ENCODE results near the gene OR5M3.

OR5M3 gene

DNA sequence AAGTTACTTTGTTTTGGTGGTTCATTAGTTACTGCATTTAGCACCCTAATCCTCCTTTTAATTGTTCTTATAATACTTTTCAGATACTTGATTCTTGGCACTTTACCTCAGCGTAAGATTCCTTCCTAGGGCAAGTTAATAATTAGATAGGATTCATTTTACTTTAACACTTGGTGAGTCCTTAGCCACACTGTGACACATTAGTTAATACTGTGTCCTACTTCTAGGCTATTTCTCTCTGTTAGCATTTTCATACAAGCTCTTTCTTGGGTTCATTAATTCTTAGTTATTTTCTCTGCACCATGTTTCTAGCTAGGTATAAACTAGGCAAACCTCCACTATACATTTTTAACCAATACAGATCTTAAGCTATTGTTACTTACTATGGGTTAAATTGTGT is 16.1 kb downstream of the OR5M3 start:
- no peak for ATAC-seq
- TF ChIP-seq CSDC2 (CRISPR knock-in tag; IDR thresholded peaks at IDR 0.05) = no peak
- TF ChIP-seq GLIS3 (CRISPR knock-in tag; IDR thresholded peaks at IDR 0.05) = no peak
- TF ChIP-seq ESRRG (CRISPR knock-in tag; IDR thresholded peaks at IDR 0.05) = no peak
- no peak for TF ChIP-seq TOX (CRISPR knock-in tag; IDR thresholded peaks at IDR 0.05; ENCODE audit: borderline replicate concordance)
- TF ChIP-seq PPARA (CRISPR knock-in tag; IDR thresholded peaks at IDR 0.05; ENCODE audit: borderline replicate concordance) = no peak
- TF ChIP-seq RARB (CRISPR knock-in tag; IDR thresholded peaks at IDR 0.05) = no peak
- TF ChIP-seq OSR1 (CRISPR knock-in tag; IDR thresholded peaks at IDR 0.05) = no peak

DNA sequence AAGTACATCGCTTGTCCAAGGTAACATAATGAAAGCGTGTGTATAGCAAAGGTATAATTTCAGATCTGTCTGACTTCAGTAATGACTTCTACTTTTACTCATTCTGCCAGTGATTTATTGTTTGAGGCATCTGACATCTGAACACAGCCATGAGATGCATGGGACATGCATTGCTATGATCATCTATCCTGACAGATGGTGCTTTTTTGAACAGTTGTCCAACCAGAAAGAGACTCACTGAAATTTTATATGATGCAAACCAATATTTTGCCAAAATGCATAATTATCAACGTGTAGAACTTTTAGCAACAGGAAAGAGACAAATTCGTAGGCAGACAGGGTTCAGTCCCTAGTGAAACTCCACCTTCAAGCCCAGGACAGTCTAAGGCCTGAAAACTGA is 19.6 kb downstream of the OR5M3 start:
- no peak for ATAC-seq
- TF ChIP-seq TOX (CRISPR knock-in tag; IDR thresholded peaks at IDR 0.05; ENCODE audit: borderline replicate concordance) (no peak), OSR1 (CRISPR knock-in tag; IDR thresholded peaks at IDR 0.05) (no peak), ZFP3 (CRISPR knock-in tag; IDR thresholded peaks at IDR 0.05) (no peak), CSDC2 (CRISPR knock-in tag; IDR thresholded peaks at IDR 0.05) (no peak), PPARA (CRISPR knock-in tag; IDR thresholded peaks at IDR 0.05; ENCODE audit: borderline replicate concordance) (no peak), ISL1 (CRISPR knock-in tag; IDR thresholded peaks at IDR 0.05) (no peak), ZC3H10 (CRISPR knock-in tag; IDR thresholded peaks at IDR 0.05) (no peak), ZNF565 (CRISPR knock-in tag; conservative IDR thresholded peaks at IDR 0.05; ENCODE audit: low read depth) (no peak), RARB (CRISPR knock-in tag; IDR thresholded peaks at IDR 0.05) (no peak), ARNTL (CRISPR knock-in tag; IDR thresholded peaks at IDR 0.05; ENCODE audit: borderline replicate concordance, low read depth) (no peak), TCF4 (CRISPR knock-in tag; IDR thresholded peaks at IDR 0.05; ENCODE audit: borderline replicate concordance) (no peak)
- TF ChIP-seq, protein P1, sequence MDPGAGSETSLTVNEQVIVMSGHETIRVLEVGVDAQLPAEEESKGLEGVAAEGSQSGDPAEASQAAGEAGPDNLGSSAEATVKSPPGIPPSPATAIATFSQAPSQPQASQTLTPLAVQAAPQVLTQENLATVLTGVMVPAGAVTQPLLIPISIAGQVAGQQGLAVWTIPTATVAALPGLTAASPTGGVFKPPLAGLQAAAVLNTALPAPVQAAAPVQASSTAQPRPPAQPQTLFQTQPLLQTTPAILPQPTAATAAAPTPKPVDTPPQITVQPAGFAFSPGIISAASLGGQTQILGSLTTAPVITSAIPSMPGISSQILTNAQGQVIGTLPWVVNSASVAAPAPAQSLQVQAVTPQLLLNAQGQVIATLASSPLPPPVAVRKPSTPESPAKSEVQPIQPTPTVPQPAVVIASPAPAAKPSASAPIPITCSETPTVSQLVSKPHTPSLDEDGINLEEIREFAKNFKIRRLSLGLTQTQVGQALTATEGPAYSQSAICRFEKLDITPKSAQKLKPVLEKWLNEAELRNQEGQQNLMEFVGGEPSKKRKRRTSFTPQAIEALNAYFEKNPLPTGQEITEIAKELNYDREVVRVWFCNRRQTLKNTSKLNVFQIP (CRISPR knock-in tag; IDR thresholded peaks at IDR 0.05; ENCODE audit: borderline replicate concordance, low read depth) = no peak
